Ishikawa (cell line): ENCODE measurements around the gene DMRTC1.
"Not testable (repeated sequence)": the region's sequence is repeated elsewhere in the genome, so short reads cannot be mapped to it uniquely, and the experiment has no call there.

Experiments used
- CREB1 ChIP-seq: IDR thresholded peaks from 2 replicates; pipeline ENCODE4 v1.6.1; 2012; ENCODE audit warnings: low read depth
- EGR1 ChIP-seq: IDR thresholded peaks from 2 replicates; pipeline ENCODE4 v1.6.1; 2012
- EP300 ChIP-seq: IDR thresholded peaks from 2 replicates; pipeline ENCODE4 v1.6.1; 2012; ENCODE audit warnings: borderline replicate concordance
- FOXM1 ChIP-seq: IDR thresholded peaks from 2 replicates; pipeline ENCODE4 v1.6.1; 2012; ENCODE audit warnings: low read depth, borderline replicate concordance
- MAX ChIP-seq: IDR thresholded peaks from 2 replicates; pipeline ENCODE4 v1.6.1; 2012
- RAD21 ChIP-seq: IDR thresholded peaks from 2 replicates; pipeline ENCODE4 v1.6.1; 2012; ENCODE audit warnings: low read depth
- REST ChIP-seq: IDR thresholded peaks from 2 replicates; pipeline ENCODE4 v1.6.1; 2012; ENCODE audit warnings: low read depth, mild to moderate bottlenecking
- TAF1 ChIP-seq: IDR thresholded peaks from 2 replicates; pipeline ENCODE4 v1.6.1; 2012; ENCODE audit warnings: low read depth, mild to moderate bottlenecking
- TCF12 ChIP-seq: IDR thresholded peaks from 2 replicates; pipeline ENCODE4 v1.6.1; 2012; ENCODE audit warnings: low read depth
- USF1 ChIP-seq: IDR thresholded peaks from 2 replicates; pipeline ENCODE4 v1.6.1; 2012
- ZBTB7A ChIP-seq: IDR thresholded peaks from 2 replicates; pipeline ENCODE4 v1.6.1; 2012; ENCODE audit warnings: low read depth

GRCh38 chrX:72943819-72944169 lies at the start of gene DMRTC1:
- TF ChIP-seq TAF1, RAD21, EP300, MAX, REST, FOXM1, CREB1, ZBTB7A, USF1, EGR1, TCF12: not testable (repeated sequence)
